A673 (cell line): ENCODE data around the gene NRXN2. TPM values are rescaled to one million over a fixed set of nuclear protein-coding genes. Genes with fewer than 3 reads are reported as not detected.

Source experiments
- BruUV-seq: library from RNA; stranded (reverse); fragments of 400-500 nt; replicated peaks from 2 replicates; lab custom pipeline; 2021; lab: Mats Ljungman, UMichigan
- CTCF ChIA-PET: fragments of 300-600 bp; sonication (Branson Sonifier 250); formaldehyde crosslinking; loops from one replicate; lab custom pipeline; 2022; ENCODE audit warnings: antibody characterized with exemption; lab: Charles Lee
- POLR2A ChIA-PET: fragments of 300-600 bp; sonication (Branson Sonifier 250); formaldehyde crosslinking; loops from one replicate; lab custom pipeline; 2022; ENCODE audit warnings: antibody characterized with exemption; ENCODE audit not compliant: low non-redundant PET; lab: Charles Lee
- DNase-seq: peaks from one replicate; pipeline ENCODE4 v3.0.0-alpha.2; 2015; ENCODE audit warnings: low spot score
- H3K27ac ChIP-seq: fragments of 200-600 bp; sonication (generic); 2 replicates; pipeline ENCODE4 v1.5.1; 2016; ENCODE audit warnings: mixed run types, low read depth, mild to moderate bottlenecking, mixed read lengths, antibody characterized with exemption, low read length; ENCODE audit not compliant: poor library complexity, severe bottlenecking
- H3K27me3 ChIP-seq: fragments of 200-600 bp; sonication (generic); replicated peaks from 2 replicates; pipeline ENCODE4 v1.6.1; 2017; ENCODE audit warnings: mixed run types, low read depth, mild to moderate bottlenecking, mixed read lengths, antibody characterized with exemption, low read length; ENCODE audit not compliant: insufficient read depth, poor library complexity
- H3K36me3 ChIP-seq: fragments of 200-600 bp; sonication (generic); 2 replicates; pipeline ENCODE4 v1.6.1; 2016; ENCODE audit warnings: mixed run types, mild to moderate bottlenecking, mixed read lengths, antibody characterized with exemption, low read length; ENCODE audit not compliant: insufficient read depth, poor library complexity, severe bottlenecking
- H3K4me1 ChIP-seq: fragments of 200-600 bp; sonication (generic); 2 replicates; pipeline ENCODE4 v1.6.1; 2017; ENCODE audit warnings: mixed run types, mild to moderate bottlenecking, mixed read lengths, antibody characterized with exemption, low read length; ENCODE audit not compliant: insufficient read depth, poor library complexity, severe bottlenecking
- H3K4me3 ChIP-seq: fragments of 200-600 bp; sonication (generic); 2 replicates; pipeline ENCODE4 v1.5.1; 2016; ENCODE audit warnings: low read depth, mixed run types, mild to moderate bottlenecking, mixed read lengths, low read length; ENCODE audit not compliant: poor library complexity, severe bottlenecking
- H3K9me3 ChIP-seq: fragments of 200-600 bp; sonication (generic); 2 replicates; pipeline ENCODE4 v1.6.1; 2016; ENCODE audit warnings: mixed run types, low read depth, mild to moderate bottlenecking, mixed read lengths, antibody characterized with exemption, low read length; ENCODE audit not compliant: poor library complexity, severe bottlenecking
- CTCF ChIP-seq: fragments of 300-800, 200-600 bp; sonication (generic); conservative IDR thresholded peaks from 2 replicates; pipeline ENCODE4 v1.5.1; 2017; ENCODE audit warnings: low read depth, mild to moderate bottlenecking, antibody characterized with exemption, low read length, moderate library complexity, mixed read lengths
- EZH2 ChIP-seq: fragments of 200-600 bp; sonication (generic); IDR thresholded peaks from 2 replicates; pipeline ENCODE4 v1.6.1; 2017; ENCODE audit warnings: borderline replicate concordance, low read depth, mild to moderate bottlenecking, mixed read lengths, antibody characterized with exemption, low read length; ENCODE audit not compliant: poor library complexity, severe bottlenecking
- intact Hi-C: fragments of 100-400 bp; cut with micrococcal nuclease; formaldehyde crosslinking; loops from one replicate; pipeline ENCODE4 v1.10.0; 2022; ENCODE audit not compliant: unreplicated experiment
- total RNA-seq: library from RNA; stranded (reverse); gene quantifications from 2 replicates; pipeline ENCODE4 v1.2.3, GENCODE V29; 2021

Gene NRXN2
- total RNA-seq, 1 experiment from 2014 or later, result 5.0 TPM

DNA sequence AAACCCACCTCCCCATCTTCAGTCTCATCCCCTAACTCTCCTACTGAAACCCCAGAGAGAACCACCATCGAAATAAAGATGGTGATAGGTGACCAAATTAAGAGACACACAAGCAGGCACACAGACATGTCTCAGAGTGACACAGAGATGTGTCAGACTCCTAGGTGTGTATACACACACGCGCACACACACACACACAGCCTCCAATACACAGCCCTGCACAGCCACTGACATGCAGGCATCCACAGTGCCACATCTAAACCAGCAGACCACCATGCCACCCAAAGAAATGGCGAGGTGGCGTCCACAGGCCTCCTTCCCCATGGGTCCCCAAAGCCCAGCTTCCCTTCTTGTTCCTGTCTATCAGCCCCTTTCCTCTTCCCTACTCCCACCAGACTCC, 27.4 kb downstream of the NRXN2 start:
- DNase-seq, result no peak
- ChIA-PET CTCF (no interaction called here), POLR2A (no interaction called here)
- H3K27me3 ChIP-seq, result peaks cover 17% of the 10 kb centered on the region
- no peaks in the 10 kb centered on the region for H3K9me3 ChIP-seq
- no peak overlapping the region for H3K4me3 ChIP-seq
- no peak for TF ChIP-seq EZH2
- TF ChIP-seq CTCF, result no peak
- intact Hi-C loops, result no loop called here
- H3K4me1 ChIP-seq, result no peaks in the 10 kb centered on the region
- no peaks in the 10 kb centered on the region for H3K36me3 ChIP-seq
- H3K27ac ChIP-seq, result no peak overlapping the region
- BruUV-seq, result no TSS peak

DNA sequence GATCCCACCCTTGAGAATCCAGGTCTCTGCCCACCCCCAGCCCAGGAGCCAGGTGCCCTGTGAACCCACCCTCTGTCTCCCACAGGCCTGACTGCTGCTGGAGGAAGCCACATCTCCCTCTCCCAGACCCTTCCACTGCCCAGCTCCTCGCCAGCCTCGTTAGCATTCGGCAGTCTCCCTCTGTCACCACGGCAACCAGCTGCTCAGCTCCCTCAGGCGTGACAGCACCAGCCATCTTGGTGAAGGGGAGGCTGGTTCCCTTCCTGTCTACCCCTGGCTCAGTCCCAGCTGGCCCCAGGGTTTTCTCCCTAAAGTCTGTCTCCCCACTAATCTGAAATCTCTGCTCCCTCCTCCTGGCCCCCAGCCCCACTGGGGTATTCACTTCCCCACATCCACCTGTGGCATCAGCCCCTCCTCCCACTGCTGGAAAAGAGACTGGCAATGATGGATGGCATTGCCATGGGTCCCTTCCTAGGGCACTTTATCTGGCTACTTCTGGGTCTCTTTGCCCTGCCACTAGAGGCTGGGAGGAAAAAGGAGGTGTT, 28.1 kb downstream of the NRXN2 start:
- BruUV-seq, result no TSS peak
- no peak overlapping the region for H3K27ac ChIP-seq

DNA sequence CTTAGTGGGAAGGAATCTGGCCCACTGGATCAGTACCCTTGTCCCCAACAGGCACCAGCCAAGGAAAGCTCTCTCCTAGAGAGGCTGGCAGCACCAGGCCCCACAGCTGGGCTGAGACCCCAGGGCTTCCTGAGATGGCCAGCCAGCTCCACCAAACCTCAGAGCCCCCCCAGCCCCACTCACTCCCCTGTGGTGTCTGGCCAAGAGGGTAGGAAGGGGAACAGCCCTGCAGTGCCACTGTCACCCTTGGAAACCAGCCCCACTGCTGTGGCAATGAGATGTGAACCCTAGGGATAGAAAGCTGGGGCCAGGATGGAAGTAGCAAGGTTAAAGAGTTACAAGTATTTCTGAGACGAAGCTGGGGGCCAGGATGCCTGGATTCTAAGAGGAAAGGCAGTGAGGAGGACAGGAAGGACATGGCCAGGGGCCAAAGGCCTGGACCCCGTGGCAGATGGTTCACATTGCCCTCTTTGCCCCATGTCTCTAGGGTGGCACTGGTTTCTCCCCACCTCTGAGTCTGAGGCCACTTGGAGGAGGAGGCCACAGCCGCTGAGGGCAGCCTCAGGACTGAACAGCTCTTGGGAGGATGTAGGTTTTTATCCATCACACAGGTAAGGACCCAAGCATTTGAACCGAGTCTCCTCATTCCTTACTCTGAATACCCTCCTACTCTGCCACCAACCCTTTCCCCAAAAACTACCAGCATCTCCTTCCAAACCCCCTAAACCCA, 28.8 kb downstream of the NRXN2 start:
- no peaks in the 10 kb centered on the region for H3K36me3 ChIP-seq
- CTCF ChIA-PET, result interaction anchor here (0.9 kb wide), 1 partner anchor 11 kb away, joined by 4 read pairs; no protein-coding TSS in a partner anchor
- no peak overlapping the region for H3K27ac ChIP-seq
- H3K4me1 ChIP-seq, result peaks cover under 1% of the 10 kb centered on the region
- DNase-seq, result no peak
- peaks cover 17% of the 10 kb centered on the region for H3K27me3 ChIP-seq
- TF ChIP-seq EZH2 (no peak), CTCF (no peak)
- no peaks in the 10 kb centered on the region for H3K9me3 ChIP-seq
- no TSS peak for BruUV-seq
- intact Hi-C loops, result no loop called here
- no peak overlapping the region for H3K4me3 ChIP-seq
- POLR2A ChIA-PET, result no interaction called here

More for the DNA sequence above, 28.1 kb downstream of the NRXN2 start:
- peaks cover 17% of the 10 kb centered on the region for H3K27me3 ChIP-seq
- no peak for TF ChIP-seq EZH2
- no peak for TF ChIP-seq CTCF
- POLR2A ChIA-PET, result no interaction called here
- H3K9me3 ChIP-seq, result no peaks in the 10 kb centered on the region
- intact Hi-C loops, result no loop called here
- no peaks in the 10 kb centered on the region for H3K4me1 ChIP-seq
- CTCF ChIA-PET, result interaction anchor here (0.9 kb wide), 1 partner anchor 10 kb away, joined by 4 read pairs; no protein-coding TSS in a partner anchor
- DNase-seq, result peak; percentile 41
- H3K4me3 ChIP-seq, result no peak overlapping the region
- no peaks in the 10 kb centered on the region for H3K36me3 ChIP-seq
